SH-SY5Y (cell line): ENCODE results near the gene AMZ2.

Experiments
- GATA2 ChIP-seq: IDR thresholded peaks from 2 replicates; pipeline ENCODE4 v1.6.1; 2011; ENCODE audit warnings: mild to moderate bottlenecking, low read depth, low read length
- GATA3 ChIP-seq: IDR thresholded peaks from 2 replicates; pipeline ENCODE4 v1.6.1; 2011; ENCODE audit warnings: low read depth, mild to moderate bottlenecking, low read length, moderate library complexity

GRCh38 chr17:68199837-68200688 lies 47.8 kb upstream of the AMZ2 start:
- no peak for TF ChIP-seq GATA2
- no peak for TF ChIP-seq GATA3
